Testis (tissue), 3 donors: ENCODE measurements around the gene EFNA5. TPM values are rescaled to one million over a fixed set of nuclear protein-coding genes. Genes with fewer than 3 reads are reported as not detected.

Experiments
- DNase-seq: peaks from one replicate; pipeline ENCODE4 v3.0.0-alpha.2; 2019
- H3K27ac ChIP-seq, 2 donors: fragments of 200-600 bp; sonication (generic); one replicate each; pipeline ENCODE4 v1.5.1; 2019
- H3K27me3 ChIP-seq: fragments of 200-600 bp; sonication (generic); one replicate; pipeline ENCODE4 v1.5.1; 2019
- H3K36me3 ChIP-seq: fragments of 200-600 bp; sonication (generic); one replicate; pipeline ENCODE4 v1.5.1; 2017; ENCODE audit warnings: low read depth; ENCODE audit errors: missing control alignments
- H3K4me1 ChIP-seq: fragments of 200-600 bp; sonication (generic); one replicate; pipeline ENCODE4 v1.5.1; 2019
- H3K4me3 ChIP-seq, 2 donors: fragments of 200-600 bp; sonication (generic); one replicate each; pipeline ENCODE4 v1.5.1; 2017 to 2019
- H3K9me3 ChIP-seq: fragments of 200-600 bp; sonication (generic); one replicate; pipeline ENCODE4 v1.5.1; 2017
- POLR2A ChIP-seq: fragments of 450-650 bp; IDR thresholded peaks from one replicate; pipeline ENCODE4 v1.6.1; 2017; ENCODE audit warnings: antibody characterized with exemption, mild to moderate bottlenecking, moderate library complexity
- WGBS, 2 donors: methylation state at CpG; one replicate each; pipeline ENCODE4 v1.1.5; 2018; 5-methylcytosine and 5-hydroxymethylcytosine counted together
- intact Hi-C: fragments of 100-400 bp; cut with DNase I; formaldehyde crosslinking; loops from one replicate; pipeline ENCODE4 v1.15.1; 2023; ENCODE audit warnings: low total_unique reads
- polyA plus RNA-seq: library from polyadenylated mRNA; stranded (reverse); fragments of 350-450 nt; fragmentation: Illumina TruSeq; extraction: RNeasy Lipid Tissue Mini Kit (QIAGEN cat#74804); gene quantifications from one replicate; pipeline ENCODE4 v1.2.3, GENCODE V29; 2014; ENCODE audit warnings: low read depth, low replicate concordance; ENCODE audit not compliant: insufficient read depth
- total RNA-seq, 2 donors: library from RNA; depleted of rRNA; stranded (reverse); fragments of >200 nt; gene quantifications; one replicate each; pipeline ENCODE4 v1.2.3, GENCODE V29; 2016
- TF ChIP-seq, protein P1 (sequence below), 3 experiments: fragments of 450-650 bp in 2 of 3; fragments of 200-600 bp in 1 of 3; sonication (generic) in 1 of 3; IDR thresholded peaks; one replicate each; pipeline ENCODE4 v1.5.1; 2016 to 2019; ENCODE audit warnings: antibody characterized with exemption in 3 of 3, mild to moderate bottlenecking in 2 of 3, moderate library complexity in 1 of 3

The EFNA5 gene
- total and polyA plus RNA-seq, 3 donors from 2014 or later = 2.6 to 5.4 (median 3.5) TPM

DNA sequence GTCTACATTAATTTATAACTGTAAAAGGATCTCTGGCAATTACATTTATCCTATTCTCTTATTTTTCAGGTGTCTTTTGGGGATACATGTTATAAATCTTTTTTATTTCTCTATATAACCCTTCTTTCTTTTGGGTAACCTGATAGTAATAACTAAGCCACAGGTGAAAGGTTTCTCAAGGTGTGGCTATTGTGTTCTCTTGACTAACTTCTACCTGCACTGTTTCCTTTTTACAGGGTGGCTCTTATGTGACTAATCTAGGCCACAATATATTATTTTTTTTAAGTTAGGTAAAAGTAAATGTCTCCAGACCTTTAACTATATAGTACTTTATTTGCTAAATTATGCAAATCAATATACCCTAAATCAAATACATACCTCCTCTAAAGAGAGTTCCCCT is 193.2 kb downstream of the EFNA5 start:
- no peak overlapping the region for H3K27ac ChIP-seq
- TF ChIP-seq, protein P1, sequence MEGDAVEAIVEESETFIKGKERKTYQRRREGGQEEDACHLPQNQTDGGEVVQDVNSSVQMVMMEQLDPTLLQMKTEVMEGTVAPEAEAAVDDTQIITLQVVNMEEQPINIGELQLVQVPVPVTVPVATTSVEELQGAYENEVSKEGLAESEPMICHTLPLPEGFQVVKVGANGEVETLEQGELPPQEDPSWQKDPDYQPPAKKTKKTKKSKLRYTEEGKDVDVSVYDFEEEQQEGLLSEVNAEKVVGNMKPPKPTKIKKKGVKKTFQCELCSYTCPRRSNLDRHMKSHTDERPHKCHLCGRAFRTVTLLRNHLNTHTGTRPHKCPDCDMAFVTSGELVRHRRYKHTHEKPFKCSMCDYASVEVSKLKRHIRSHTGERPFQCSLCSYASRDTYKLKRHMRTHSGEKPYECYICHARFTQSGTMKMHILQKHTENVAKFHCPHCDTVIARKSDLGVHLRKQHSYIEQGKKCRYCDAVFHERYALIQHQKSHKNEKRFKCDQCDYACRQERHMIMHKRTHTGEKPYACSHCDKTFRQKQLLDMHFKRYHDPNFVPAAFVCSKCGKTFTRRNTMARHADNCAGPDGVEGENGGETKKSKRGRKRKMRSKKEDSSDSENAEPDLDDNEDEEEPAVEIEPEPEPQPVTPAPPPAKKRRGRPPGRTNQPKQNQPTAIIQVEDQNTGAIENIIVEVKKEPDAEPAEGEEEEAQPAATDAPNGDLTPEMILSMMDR (IDR thresholded peaks at IDR 0.05) = no peak
- TF ChIP-seq POLR2A = no peak
- intact Hi-C loops = no loop called here
- no peaks in the 10 kb centered on the region for H3K36me3 ChIP-seq
- no peaks in the 10 kb centered on the region for H3K4me1 ChIP-seq
- DNase-seq = no peak
- no peaks in the 10 kb centered on the region for H3K27me3 ChIP-seq
- H3K4me3 ChIP-seq = no peak overlapping the region
- no peaks in the 10 kb centered on the region for H3K9me3 ChIP-seq

DNA sequence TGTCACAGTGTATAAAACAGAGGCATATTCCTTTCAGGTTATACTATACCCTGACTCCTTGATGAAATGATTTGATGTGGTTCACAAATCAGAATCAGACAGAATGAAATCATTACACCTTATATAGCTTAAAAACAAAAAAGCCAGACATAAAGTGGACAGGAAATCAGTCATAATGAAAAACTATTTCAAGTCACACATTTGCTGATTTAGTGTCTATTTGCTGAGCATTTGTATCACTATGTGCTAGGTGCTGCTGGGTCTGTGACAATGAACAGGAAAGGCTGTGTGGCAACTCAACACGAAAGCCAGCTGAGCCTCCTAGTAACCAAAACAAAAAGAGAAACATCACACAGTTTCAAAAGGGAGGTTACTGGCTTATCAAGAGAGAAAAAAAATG is 194.0 kb downstream of the EFNA5 start:
- DNase-seq = no peak
- intact Hi-C loops = no loop called here
- Histone ChIP-seq H3K36me3 (no peaks in the 10 kb centered on the region), H3K4me3 (no peak overlapping the region), H3K27me3 (no peaks in the 10 kb centered on the region), H3K9me3 (no peaks in the 10 kb centered on the region), H3K27ac (no peak overlapping the region), H3K4me1 (no peaks in the 10 kb centered on the region)
- 66 to 80% methylated on average over 1 of the region's 1 CpG for WGBS, 2 donors
- no peak for TF ChIP-seq POLR2A
- TF ChIP-seq, protein P1 (IDR thresholded peaks at IDR 0.05) = no peak

DNA sequence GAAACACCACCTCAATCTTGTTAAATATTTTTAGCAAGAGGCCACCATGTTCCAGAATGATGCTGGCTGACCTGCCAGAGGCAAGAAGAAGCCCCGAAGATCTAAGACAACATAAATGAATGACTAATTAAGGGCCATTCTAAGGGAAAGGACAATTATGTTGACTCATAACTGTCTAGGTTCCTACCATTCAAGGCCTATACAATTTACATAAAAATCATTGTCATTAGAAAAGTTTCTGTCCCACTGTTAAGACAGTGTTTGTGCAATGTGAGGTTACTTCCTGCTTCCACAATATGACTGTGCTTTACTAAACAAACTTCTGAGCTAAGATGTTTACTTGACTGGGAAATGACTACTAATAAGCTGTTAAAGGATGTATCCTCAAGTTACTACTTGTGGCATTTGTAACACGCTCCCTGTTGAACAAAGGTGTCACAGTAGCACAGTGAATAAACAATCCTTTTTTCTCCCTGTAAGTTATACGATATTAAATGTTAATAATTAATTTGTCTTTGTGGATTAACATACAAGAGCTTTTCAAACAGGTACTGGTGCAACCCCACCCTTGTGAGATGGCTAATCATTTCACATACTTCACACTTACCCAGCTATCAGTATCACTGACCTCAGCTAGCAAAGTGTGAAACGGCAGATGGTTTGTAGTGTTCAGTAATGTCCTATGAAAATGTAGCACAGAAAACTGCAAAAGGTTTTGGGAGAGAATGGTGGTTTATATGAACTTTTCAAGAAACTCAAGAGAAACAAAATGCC is 195.8 kb downstream of the EFNA5 start:
- 84 to 89% methylated on average over 4 of the region's 4 CpGs for WGBS, 2 donors
- TF ChIP-seq POLR2A = no peak
- TF ChIP-seq, protein P1 (IDR thresholded peaks at IDR 0.05) = no peak
- intact Hi-C loops = no loop called here
- Histone ChIP-seq H3K4me3 (no peak overlapping the region), H3K27ac (no peak overlapping the region), H3K9me3 (no peaks in the 10 kb centered on the region), H3K4me1 (no peaks in the 10 kb centered on the region), H3K36me3 (no peaks in the 10 kb centered on the region), H3K27me3 (no peaks in the 10 kb centered on the region)
- no peak for DNase-seq

DNA sequence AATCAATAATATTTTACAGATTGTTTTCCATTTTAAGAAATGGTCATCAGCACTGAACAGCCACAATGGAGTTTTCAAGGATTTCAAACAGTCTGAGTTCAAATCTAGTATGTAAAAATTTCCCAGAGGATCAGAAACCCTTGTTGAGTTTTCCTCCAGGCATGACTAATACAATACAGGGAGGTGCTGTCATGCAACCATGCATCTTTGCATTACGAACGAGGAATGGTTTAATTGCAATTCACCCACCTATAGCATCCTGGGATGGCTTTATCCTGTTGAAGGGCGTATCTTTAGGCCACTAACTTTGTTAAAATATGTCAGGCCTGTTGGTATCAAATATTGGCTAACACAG is 196.4 kb downstream of the EFNA5 start:
- WGBS, 2 donors = 95 to 98% methylated on average over 3 of the region's 3 CpGs
- Histone ChIP-seq H3K36me3 (no peaks in the 10 kb centered on the region), H3K27ac (no peak overlapping the region), H3K9me3 (no peaks in the 10 kb centered on the region), H3K4me1 (no peaks in the 10 kb centered on the region), H3K27me3 (no peaks in the 10 kb centered on the region), H3K4me3 (no peak overlapping the region)
- TF ChIP-seq, protein P1 (IDR thresholded peaks at IDR 0.05) = no peak
- no peak for DNase-seq
- intact Hi-C loops = no loop called here

DNA sequence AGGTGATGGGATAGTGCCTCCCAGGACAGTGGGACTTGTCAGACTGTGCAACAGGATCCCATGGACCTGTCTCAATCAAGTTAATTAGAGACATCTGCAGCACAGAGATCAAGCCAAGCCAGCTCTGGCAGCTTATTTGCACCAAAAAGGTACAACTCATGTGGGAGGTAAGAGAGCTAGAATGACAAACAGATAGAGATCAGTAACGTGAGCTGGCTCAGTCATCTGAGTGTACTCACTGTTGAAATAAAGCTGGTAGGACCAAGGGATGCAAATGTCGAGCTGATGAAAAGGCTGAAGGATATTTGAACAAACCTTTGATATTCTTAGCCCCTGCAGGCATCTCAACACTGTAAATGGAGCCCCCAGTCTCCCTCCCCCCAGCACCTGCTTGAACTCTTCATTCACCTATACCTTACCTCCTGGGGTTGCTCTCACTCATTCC is 198.1 kb downstream of the EFNA5 start:
- Histone ChIP-seq H3K9me3 (no peaks in the 10 kb centered on the region), H3K27me3 (no peaks in the 10 kb centered on the region), H3K36me3 (no peaks in the 10 kb centered on the region), H3K27ac (no peak overlapping the region), H3K4me1 (no peaks in the 10 kb centered on the region), H3K4me3 (no peak overlapping the region)
- no peak for TF ChIP-seq POLR2A
- TF ChIP-seq, protein P1 (IDR thresholded peaks at IDR 0.05) = no peak
- no peak for DNase-seq
- intact Hi-C loops = no loop called here
- WGBS, 2 donors = 54 to 74% methylated on average over 2 of the region's 2 CpGs
